Stimulated activated CD4-positive, alpha-beta T cell treated with anti-CD3 and anti-CD28 coated beads, Interleukin-12 subunit alpha, Interleukin-12 subunit beta, amount 100 ng/mL, for 24 hours (primary cell): Measurements from ENCODE around the gene CHAF1A.

Experiments used
- DNase-seq, 2 experiments: peaks; one replicate each; pipeline ENCODE4 v3.0.0-alpha.2; 2020; ENCODE audit warnings: low read depth in 2 of 2

Gene CHAF1A

DNA sequence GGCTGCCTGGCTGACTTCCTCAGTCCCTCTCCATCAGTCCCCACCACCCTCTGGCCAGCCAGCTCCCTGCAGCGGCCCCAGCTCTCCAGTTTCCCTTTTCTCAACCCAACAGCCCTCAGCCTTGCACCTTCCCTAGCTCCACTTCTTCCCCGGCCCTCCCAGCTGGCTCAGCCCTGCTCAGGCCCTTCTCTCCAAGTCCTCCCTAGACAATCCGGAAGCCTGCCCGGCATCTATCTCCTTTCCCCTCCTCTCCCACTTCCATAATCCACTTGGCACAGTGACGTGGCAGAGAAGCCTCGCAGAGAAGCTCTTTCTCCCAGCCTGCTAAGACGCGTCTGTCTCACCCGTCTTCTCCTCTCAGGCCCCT, 54.0 kb downstream of the CHAF1A start:
- DNase-seq = no peak

DNA sequence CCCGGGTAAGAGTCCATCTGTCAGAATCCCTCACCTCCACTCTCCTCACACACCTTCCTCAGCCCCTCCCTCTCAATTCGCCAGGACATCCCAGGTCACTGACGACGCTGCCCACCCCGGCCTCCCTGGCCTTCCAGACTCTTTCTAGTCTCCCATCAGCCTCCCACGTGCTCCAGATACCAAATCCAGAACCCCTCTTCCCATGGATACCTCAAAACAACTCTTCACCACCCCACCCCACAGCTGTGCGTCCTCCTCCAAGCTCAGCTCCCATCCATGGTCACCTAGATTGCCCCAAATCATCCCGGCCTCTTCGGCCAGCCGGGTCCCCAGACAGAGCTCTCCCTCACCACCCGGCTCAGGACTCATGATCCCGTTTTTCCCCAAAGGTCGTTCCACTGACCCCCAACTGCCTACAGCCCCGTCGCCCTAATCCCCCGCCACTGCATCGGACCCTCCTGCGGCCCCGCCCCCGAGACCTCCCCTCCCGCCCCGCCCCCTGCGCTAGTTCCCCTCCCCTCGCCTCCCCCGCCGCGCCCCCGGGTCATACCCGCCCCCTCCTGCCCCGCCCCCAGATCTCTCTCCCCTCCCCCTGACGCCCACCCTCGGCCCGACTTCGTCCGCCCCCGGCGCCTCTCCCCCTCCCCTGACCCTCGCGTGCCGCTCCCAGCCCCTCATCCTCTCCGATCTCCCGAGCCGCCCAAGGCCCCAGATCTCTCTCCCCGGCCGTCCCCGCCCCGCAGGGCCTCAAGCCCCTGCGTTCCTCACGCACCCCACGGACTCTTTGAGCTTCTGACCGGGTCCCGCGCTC, 54.6 kb downstream of the CHAF1A start:
- no peak for DNase-seq

DNA sequence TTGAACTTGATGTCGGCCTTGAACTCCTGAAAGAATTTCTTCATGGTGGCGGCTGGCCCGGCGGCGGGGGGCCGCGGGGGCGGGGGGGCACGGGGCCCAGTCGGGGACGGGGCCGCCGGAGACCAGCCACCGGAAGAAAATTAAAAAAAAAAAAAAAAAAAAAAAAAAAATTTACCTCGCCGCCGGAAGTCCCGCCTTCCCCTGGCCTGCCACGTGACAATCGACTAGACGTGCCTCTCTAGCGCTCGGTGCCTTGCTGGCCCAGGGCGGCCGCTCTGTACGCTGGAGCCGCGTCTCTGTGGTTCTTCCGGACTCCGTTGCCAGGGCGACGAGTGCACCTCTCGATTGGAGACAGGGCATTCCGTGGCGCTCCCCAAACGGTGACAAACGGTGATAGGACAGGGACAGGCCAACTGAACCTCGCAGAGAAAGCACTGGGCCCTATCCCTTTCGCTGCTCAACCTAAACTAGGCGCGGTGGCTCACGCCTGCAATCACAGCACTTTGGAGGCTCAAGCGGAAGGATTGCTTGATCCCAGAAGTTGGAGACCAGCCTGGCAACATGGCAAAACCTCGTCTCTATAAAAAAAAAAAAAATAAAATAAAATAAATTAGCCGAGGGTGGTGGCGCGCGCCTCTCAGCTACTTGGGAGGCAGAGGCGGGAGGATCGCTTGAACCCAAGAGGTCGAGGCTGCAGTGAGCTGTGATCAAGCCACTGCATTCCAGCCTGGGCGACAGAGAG, 55.4 kb downstream of the CHAF1A start, which contains the start of gene UBXN6:
UBXN6 (minus strand) TSS at position 141 of the 742 bp plus-strand sequence; CDS start at position 44, 97 bp downstream.
- peak; percentile 95 for DNase-seq

DNA sequence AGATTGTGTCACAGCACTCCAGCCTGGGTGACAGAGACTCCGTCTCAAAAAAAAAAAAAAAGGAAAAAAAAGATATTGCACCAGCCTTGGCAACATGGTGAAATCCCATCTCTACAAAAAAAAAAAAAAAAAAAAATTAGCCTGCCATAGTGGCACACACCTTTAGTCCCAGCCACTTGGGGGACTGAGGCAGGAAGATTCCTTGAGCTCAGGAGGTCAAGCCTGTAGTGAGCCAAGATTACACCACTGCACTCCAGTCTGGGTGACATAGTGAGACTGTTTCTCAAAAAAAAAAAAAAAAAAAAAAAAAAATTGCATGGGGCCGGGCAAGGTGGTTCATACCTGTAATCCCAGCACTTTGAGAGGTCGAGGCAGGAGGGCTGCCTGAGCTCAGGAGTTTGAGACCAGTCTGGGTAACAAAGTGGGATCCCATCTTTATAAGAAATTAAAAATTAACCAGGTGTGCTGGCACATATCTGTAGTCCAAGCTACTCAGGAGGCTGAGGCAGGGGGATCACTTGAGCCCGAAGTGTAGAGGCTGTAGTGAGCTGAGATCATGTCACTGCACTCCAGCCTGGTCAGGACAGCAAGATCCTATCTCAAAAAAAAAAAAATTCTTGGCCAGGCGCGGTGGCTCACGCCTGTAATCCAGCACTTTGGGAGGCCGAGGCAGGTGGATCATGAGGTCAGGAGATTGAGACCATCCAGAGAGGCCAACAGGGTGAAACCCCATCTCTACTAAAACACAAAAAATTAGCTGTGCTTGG, 62.6 kb downstream of the CHAF1A start:
- no peak for DNase-seq

DNA sequence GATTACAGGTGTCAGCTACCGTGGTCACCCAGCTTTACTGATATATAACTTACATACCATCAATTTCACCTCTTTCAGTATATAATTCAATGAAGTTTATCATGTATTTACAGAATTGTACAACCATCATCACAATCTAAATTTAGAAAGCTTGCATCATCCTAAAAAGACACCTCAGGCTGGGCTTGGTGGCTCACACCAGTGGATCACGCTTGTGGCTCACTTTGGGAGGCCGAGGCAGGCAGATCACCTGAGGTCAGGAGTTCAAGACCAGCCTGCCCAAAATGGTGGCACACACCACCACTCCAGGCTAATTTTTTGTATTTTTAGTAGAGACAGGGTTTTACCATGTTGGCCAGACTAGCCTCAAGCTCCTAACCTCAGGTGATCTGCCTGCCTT, 65.4 kb downstream of the CHAF1A start:
- no peak for DNase-seq

DNA sequence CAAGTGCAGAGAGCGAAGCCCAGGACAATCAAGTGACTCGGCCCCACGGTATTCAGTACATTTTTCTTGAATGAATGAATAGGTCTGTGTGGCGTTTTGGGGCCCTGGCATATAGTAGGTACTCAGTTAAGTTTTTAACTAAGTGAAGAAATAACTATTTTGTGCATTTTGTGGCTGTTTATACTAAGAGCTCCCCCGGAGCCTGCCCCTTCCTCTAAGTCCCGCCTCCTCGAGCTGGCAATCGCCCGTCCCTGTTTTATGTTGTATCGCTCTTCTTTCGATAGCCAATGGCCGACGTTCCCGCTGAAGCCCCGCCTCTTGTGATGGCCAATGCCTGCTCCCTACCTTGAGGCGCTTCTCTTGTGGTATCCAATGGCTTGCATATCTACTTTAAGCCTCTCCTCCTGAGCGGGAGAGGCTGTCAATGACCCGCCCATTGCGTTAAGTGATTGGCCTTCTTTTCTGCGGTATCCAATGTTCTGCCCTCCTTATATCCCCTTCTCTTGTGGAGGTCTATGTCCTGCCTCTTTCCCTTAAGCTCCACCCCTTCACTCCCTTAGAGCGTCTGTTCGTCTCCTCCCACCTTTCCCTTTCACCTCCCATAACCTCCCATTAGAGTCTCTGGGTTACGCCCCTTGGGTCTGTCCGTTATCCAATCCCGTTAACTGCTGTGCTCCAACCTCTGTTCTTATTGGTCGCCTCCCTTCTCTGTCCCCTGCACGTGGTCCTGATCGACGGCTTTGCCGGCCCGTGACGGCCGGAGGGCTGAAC, 69.1 kb downstream of the CHAF1A start:
- peak; percentile 90 to 96 for DNase-seq

DNA sequence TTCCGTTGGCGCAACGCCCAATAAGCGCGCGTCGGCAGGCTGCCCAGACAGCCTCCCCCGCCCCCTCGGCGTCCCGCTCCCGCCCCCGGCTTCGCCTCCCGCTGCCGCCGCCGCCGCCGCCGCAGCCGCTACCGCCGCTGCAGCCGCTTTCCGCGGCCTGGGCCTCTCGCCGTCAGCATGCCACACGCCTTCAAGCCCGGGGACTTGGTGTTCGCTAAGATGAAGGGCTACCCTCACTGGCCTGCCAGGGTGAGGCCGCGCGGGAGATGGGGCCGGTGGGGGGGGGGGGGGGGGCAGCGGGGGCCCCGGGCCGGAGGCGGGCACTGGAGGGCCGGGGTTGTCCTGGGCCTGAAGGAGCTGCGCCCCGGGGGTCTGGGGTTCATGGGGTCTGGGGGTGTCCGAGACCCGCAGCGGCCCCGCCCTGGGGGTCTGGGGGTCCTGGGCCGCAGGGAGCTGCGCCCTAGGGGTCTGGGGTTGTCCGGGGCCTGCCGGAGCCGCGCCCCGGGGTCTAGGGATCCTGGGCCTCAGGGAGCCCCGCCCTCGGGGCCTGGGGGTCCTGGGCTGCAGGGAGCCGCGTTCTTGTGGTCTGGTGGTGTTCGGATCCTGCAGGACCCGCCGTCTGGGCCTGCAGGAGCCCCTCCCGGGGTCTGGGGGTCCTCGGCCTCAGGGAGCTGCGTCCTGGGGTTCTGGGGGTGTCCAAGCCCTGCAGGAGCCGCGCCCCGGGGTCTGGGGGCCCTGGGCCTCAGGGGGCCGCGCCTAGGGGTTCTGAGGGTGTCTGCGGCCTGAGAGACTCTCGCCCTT, 69.9 kb downstream of the CHAF1A start, which contains the start of gene HDGFL2:
HDGFL2 (plus strand) TSS at position 124 of the 801 bp plus-strand sequence; CDS start at position 178, 54 bp downstream.
- no peak for DNase-seq

DNA sequence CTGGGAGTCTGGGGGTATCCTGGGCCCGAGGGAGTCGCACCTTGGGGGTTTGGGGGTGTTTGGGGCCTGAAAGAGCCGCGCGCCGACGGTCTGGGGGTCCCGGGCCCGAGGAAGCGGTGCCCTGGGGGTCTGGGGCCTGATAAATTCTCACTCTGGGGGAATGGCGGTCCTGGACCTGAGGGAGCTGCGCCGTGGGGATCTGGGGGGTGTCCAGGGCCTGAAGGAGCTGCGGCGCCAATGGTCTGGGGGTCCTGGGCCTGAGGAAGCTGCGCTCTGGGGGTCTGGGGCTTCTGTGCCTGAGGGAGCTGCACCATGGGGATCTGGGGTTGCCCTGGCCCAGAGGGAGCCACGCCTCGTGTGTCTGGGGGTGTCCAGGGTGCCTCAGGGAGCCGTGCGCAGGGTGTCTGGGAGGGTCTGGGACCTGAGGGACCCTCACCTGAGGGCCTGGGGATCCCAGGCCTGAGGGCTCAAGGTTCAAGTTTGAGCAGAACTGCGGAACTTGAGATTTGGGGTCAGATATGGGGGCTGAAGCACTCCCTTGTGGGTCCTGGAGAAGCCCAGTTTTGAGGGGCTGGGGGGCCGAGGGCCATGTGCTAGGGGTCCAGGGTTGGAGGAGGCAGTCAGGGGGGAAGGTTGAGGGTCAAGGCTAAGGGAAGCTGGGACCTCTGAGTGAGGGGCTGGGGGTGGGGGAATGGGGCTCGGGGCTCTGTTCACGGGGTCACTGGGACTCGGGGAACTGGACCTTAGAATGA, 70.7 kb downstream of the CHAF1A start:
- DNase-seq = no peak

DNA sequence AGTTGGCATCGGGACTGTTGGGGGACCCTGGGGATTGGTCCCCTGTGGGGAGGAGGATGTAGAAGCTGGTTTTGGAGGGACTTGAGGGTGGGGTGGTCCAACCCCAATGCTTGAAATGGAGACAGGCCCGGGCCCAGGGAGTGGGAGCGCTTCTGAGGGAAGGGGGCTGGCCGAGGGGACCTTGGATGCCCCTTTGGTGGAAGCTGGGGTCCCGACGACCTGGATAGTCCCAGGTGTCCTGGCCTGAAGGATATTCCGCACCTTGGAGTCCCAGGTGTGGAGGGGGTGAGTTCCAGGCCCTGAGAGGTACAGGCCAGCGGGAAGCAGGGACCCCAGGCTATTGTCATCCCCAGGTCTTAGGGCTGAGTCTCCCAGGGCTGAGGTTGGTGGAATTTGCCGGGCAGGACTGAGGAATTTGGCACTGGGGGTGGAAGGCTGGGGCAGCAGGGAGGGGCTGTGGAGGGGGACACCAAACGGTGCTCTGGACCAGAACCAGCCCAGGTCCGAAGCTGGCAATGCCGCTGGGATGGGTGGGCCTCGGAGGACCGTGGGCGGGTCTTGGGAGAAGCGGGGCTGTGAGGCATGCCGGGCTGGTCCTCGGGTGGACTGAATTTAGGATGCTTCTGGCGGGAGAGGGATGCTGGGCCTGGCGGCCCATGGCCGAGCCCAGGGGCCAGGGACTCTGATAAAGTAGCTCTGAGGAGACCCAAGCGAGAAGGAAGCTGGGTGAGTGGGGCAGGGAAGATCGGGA, 71.5 kb downstream of the CHAF1A start:
- DNase-seq = no peak

DNA sequence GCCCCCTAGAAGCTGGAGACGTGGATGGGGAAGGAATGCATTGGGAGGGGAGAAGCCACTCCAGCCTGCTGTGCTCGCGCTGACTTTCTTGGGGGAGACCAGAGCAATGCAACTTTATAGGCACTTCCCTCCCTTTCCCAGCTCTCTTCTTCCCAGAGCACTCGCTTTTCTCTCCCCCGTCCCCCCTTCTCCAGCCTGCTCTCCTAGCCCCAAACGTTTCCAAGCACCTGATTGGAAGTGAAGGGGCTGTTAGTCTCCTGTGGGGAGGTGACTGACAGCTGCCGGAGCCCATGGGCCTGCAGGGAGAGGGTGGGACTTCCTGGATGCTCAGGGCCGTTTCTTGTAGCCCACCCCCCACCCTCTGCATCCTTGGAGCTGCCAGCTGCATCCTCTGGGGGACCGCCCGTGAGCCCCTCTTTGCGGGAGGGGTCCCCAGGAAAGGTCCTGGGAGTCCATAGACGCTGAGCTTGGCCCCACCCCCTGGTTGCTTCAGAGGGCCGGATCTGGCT, 72.1 kb downstream of the CHAF1A start:
- DNase-seq = no peak

DNA sequence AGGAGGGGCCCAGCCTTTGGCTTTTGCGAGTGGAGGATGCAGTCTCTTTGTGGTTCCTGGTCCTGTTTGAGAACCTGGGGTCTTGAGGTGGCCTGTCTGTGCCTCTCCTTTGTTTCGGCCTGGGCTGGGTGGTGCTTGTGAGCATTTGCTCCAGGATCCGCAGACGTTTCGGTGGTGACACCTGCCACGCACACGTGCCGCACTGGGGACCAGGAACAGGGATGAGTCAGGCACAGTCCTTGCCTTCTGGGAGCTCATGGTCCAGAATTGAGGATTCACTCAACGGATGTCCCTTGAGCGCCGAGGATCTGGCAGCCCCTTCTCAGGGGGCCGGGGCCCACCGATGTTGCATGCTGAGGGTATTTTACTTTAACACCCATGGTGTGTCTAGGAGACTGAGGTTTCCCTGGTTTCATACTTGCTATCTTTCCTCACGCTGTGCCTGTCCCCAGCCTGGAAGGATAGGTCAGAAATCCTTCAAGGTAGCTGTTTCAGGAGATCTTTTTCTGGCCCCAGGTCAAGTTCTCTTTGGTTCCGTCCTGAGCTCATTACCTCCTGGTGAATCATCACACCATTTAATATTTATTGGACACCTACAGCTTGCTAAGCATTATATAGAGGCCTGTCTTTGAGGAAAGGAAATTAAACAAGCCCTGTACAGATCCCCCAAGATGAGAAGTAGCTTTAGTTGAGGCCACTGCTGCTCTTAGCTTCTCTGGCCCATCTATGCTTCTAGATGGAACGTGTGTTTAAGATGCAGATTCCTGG, 74.8 kb downstream of the CHAF1A start:
- no peak for DNase-seq

DNA sequence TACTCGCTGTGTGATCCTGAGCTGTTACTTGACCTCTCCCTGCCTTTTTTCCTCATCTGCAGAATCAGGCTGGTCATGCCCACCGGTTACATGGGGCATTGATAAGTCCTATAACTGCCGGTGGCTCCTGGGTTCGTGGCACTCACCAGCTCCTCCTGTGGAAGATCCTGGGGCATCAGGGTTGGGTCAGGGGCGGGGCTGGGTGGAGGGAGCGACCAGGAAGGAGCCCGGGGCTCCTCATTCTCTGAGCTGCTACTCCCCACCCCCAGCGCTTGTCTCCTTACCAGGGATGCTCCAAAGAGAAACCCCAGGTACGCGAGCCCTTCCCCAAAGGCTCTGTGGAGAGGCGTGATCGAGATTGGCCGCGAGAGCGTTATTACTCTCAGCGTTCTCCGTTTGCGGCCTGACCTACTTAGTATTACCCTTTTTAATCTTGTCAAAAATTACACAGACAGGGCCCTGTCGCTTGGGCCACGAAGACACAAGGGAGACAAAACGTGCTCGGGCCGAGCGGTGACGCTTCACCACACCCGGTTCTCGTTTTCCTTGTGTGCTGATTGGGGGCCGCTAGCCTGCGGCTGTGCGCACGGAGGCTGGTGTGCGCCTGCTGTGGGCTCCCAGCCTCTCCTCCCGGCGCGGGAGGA, 80.4 kb downstream of the CHAF1A start:
- DNase-seq = no peak

DNA sequence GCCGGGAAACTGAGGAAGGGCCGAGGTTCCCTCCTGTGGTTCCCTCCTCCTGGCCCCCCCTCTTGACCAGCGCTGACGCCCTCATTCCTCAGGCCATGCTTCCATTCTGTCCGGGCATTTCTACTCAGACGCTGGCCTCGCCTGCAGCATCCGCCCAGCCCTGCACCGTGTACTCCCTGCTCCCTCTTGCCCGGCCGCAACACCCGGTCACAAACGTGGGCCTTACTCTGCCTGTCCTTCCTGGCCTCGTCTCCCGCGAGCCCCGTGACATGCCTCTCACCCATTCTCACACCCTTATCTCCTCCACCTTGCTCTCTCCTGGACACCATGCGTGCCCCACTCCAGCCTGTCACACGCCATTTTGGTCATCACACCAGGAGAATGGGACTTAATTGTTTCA, 80.9 kb downstream of the CHAF1A start:
- no peak for DNase-seq

DNA sequence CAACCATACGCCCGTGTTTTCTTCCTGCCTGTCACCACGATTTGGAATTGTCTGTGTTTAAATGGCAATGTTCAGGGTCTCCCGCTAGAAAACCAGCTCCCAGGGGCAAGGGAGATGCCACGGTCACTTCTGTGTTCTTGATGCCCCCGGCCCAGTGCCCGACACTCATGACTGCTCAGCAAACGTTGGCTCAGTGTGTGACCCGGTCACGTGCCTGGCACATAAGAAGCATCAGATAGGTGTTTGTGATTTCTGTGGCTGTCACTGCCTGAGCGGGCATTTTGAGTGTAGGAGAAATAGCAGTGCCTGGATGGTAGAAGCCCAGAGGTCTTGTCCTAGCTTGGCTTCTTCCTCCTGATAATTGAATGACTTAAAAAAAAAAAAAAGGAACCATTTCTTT, 85.1 kb downstream of the CHAF1A start:
- DNase-seq = no peak

DNA sequence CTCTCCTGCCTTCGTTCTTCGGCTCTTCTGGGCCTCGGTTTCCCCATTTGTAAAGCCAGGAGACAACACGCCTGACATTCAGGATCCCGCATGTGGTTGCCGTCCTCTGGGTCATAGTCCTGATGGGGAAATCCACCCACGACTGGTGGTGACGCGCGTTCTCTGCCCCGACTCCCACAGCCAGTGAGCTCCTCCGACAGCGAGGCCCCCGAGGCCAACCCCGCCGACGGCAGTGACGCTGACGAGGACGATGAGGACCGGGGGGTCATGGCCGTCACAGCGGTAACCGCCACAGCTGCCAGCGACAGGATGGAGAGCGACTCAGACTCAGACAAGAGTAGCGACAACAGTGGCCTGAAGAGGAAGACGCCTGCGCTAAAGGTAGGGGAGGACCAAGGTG, 86.1 kb downstream of the CHAF1A start:
- DNase-seq = no peak

DNA sequence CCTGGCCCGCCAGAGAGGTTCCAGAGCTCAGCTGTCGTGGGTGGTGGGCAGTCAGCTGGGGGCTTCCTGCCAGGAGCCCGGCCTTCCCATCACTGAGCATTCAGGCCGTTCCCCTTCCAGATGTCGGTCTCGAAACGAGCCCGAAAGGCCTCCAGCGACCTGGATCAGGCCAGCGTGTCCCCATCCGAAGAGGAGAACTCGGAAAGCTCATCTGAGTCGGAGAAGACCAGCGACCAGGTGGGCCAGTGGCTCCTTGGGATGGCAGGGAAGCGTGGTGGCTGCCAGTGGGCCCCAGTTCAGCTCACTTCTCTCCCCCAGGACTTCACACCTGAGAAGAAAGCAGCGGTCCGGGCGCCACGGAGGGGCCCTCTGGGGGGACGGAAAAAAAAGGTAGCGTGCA, 89.0 kb downstream of the CHAF1A start:
- DNase-seq = no peak

DNA sequence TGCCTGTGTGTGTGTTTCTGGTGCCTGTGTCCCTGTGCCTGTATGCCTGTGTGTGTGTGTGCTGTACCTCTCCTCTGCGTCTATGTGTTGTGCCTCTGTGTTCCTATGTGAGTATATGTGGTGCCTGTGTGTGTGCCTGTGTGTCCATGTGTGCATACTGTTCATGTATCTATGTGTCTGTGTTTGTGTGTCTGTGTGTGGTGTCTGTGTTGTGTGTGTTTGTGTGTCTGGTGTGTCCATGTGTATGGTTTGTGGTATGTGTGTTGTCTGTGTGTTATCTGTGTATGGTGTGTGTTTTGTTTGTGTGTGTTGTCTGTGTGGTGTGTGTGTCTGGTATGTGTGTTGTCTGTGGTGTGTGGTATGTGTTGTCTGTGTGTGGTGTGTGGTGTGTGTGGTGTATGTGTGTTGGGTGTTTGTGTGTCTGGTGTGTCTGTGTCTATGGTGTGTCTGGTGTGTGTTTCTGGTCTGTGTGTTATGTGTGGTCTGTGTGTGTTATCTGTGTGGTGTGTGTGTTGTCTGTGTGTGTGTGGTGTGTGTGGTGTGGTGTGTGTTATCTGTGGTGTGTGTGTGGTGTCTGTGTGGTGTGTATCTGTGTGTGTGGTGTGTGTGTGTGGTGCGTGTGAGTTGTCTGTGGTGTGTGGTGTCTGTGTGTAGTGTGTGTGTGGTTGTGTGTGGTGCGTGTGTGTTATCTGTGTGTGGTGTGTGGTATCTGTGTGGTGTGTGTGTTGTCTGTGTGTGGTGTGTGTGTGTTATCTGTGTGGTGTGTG, 90.1 kb downstream of the CHAF1A start:
- no peak for DNase-seq
